Right lobe of liver (tissue), 4 donors: ENCODE measurements around the gene GJB2.
"Not testable (repeated sequence)": the region's sequence is repeated elsewhere in the genome, so short reads cannot be mapped to it uniquely, and the experiment has no call there.

Source experiments
- CTCF ChIP-seq, 4 donors: fragments of 200-600 bp in 3 of 4; fragments of 450-650 bp in 1 of 4; IDR thresholded peaks; one replicate each; pipeline versions ENCODE4 v1.5.1 to v1.8.0; 2016 to 2022; ENCODE audit warnings: antibody characterized with exemption in 4 of 4, mild to moderate bottlenecking in 2 of 4
- POLR2A ChIP-seq: fragments of 450-650 bp; IDR thresholded peaks from one replicate; pipeline ENCODE4 v1.6.1; 2017; ENCODE audit warnings: antibody characterized with exemption, mild to moderate bottlenecking
- donor health status: DM: no; HTN: no; CAD: no.
- donor health status: DM: no; HTN: no; CAD: no.
- donor health status: DM: no; HTN: yes; CAD: no.

GRCh38 chr13:20153290-20153689 lies 39.4 kb downstream of the GJB2 start:
- TF ChIP-seq CTCF (IDR thresholded peaks at IDR 0.05); POLR2A: not testable (repeated sequence)
